Common myeloid progenitor, CD34-positive (primary cell): Measurements from ENCODE around the gene PTP4A1.

Experiments
- CTCF ChIA-PET: fragments of 350-600 bp; sonication (Branson Sonifier 250); formaldehyde crosslinking; loops from one replicate; lab custom pipeline; 2021; ENCODE audit warnings: antibody characterized with exemption; lab: Charles Lee
- POLR2A ChIA-PET: fragments of 350-600 bp; sonication (Branson Sonifier 250); formaldehyde crosslinking; loops from one replicate; lab custom pipeline; 2021; ENCODE audit warnings: antibody characterized with exemption; lab: Charles Lee
- DNase-seq, 3 donors: peaks; one replicate each; pipeline versions ENCODE4 v3.0.0 to v3.0.0-alpha.2; 2013
- H3K27ac ChIP-seq, 2 experiments: 1 replicate in 1 of 2; 2 replicates in 1 of 2; pipeline ENCODE4 v1.7.0; 2013; ENCODE audit warnings: inconsistent platforms in 2 of 2, low read length in 2 of 2, mild to moderate bottlenecking in 2 of 2, low read depth in 1 of 2, moderate library complexity in 1 of 2; ENCODE audit not compliant: severe bottlenecking in 2 of 2, insufficient read depth in 1 of 2, poor library complexity in 1 of 2
- H3K27me3 ChIP-seq, 5 experiments: replicated peaks in 2 of 5; 1 replicate in 3 of 5; 2 replicates in 2 of 5; pipeline versions ENCODE4 v1.6.1 to v1.7.0; 2013; ENCODE audit warnings: low read length in 4 of 5, mild to moderate bottlenecking in 2 of 5, moderate library complexity in 2 of 5, inconsistent platforms in 1 of 5; ENCODE audit not compliant: insufficient read depth in 5 of 5, control insufficient read depth in 4 of 5
- H3K36me3 ChIP-seq, 4 experiments: 1 replicate in 2 of 4; 2 replicates in 2 of 4; pipeline versions ENCODE4 v1.6.1 to v1.7.0; 2013; ENCODE audit warnings: low read length in 3 of 4, control low read depth in 1 of 4, mild to moderate bottlenecking in 1 of 4; ENCODE audit not compliant: control insufficient read depth in 4 of 4, insufficient read depth in 4 of 4
- H3K4me1 ChIP-seq, 4 experiments: 1 replicate in 3 of 4; 2 replicates in 1 of 4; pipeline versions ENCODE4 v1.6.1 to v1.7.1; 2013; ENCODE audit warnings: low read length in 3 of 4, mild to moderate bottlenecking in 3 of 4, control low read depth in 1 of 4, inconsistent platforms in 1 of 4, moderate library complexity in 1 of 4; ENCODE audit not compliant: control insufficient read depth in 4 of 4, insufficient read depth in 4 of 4; ENCODE audit errors: control extremely low read depth in 1 of 4
- H3K4me3 ChIP-seq, 7 experiments: 1 replicate in 4 of 7; 2 replicates in 3 of 7; pipeline versions ENCODE4 v1.5.1 to v1.7.0; 2013; ENCODE audit warnings: mild to moderate bottlenecking in 7 of 7, low read length in 6 of 7, moderate library complexity in 6 of 7, inconsistent platforms in 2 of 7, low read depth in 2 of 7, control low read depth in 1 of 7; ENCODE audit not compliant: insufficient read depth in 4 of 7, control insufficient read depth in 1 of 7; ENCODE audit errors: extremely low read depth in 1 of 7
- H3K9me3 ChIP-seq, 5 experiments: 1 replicate in 4 of 5; 2 replicates in 1 of 5; pipeline versions ENCODE4 v1.6.1 to v1.7.1; 2013; ENCODE audit warnings: low read length in 4 of 5, mild to moderate bottlenecking in 2 of 5, inconsistent platforms in 1 of 5, low read depth in 1 of 5, moderate library complexity in 1 of 5; ENCODE audit not compliant: control insufficient read depth in 4 of 5, insufficient read depth in 2 of 5; ENCODE audit errors: control extremely low read depth in 1 of 5
- WGBS: methylation state at CpG from one replicate; pipeline ENCODE4 v1.1.5; 2013; ENCODE audit not compliant: insufficient coverage; 5-methylcytosine and 5-hydroxymethylcytosine counted together

PTP4A1 gene

DNA sequence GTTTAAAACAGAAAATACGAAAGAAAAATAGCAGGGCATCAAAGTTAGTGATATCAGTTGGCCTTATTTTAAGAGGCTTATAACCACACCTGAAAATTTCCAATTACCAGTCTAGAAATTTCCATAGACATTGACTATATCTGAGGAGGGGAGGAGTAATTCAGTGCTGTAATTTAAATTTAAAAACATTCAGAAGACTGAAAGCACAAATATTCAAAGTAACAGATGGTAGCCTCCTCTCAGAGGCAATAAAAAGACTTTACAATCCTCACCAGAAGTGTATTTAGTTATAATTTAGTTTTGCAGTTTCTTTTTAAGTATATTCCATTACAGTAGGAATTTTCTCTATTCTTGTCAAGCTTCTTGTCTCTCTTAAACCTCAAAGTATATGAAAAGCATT, 18.4 kb upstream of the PTP4A1 start:
- no CpG with 5 or more reads among the region's 1 CpG for WGBS
- Histone ChIP-seq H3K4me3 (no peak overlapping the region), H3K27ac (no peak overlapping the region), H3K36me3 (no peaks in the 10 kb centered on the region), H3K27me3 (no peaks in the 10 kb centered on the region), H3K4me1 (no peaks in the 10 kb centered on the region), H3K9me3 (no peaks in the 10 kb centered on the region)
- no peak for DNase-seq
- ChIA-PET POLR2A (no interaction called here), CTCF (no interaction called here)

DNA sequence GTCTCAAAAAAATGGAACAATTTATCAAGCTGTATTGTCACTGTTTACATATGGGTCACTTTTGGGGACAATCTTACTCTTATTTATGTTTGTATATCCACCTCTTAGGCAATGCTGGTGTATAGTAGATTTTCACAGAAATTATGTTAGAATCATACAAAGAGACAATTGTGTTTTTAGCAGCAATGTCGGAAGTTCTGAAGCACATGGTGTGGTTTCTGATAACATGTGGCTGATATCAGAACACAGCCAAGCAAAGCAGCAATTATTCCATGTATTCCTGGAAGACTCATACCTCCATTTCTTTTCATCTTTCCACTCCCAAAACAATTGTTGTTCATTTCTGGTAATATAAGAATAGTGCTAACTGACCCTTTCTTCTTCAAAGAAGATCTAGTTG, 17.5 kb upstream of the PTP4A1 start:
- Histone ChIP-seq H3K4me1 (no peaks in the 10 kb centered on the region), H3K27ac (no peak overlapping the region), H3K27me3 (no peaks in the 10 kb centered on the region), H3K9me3 (no peaks in the 10 kb centered on the region), H3K4me3 (no peak overlapping the region), H3K36me3 (no peaks in the 10 kb centered on the region)
- WGBS: 100% methylated on average over 1 of the region's 1 CpG
- ChIA-PET CTCF (no interaction called here), POLR2A (no interaction called here)
- DNase-seq: no peak

DNA sequence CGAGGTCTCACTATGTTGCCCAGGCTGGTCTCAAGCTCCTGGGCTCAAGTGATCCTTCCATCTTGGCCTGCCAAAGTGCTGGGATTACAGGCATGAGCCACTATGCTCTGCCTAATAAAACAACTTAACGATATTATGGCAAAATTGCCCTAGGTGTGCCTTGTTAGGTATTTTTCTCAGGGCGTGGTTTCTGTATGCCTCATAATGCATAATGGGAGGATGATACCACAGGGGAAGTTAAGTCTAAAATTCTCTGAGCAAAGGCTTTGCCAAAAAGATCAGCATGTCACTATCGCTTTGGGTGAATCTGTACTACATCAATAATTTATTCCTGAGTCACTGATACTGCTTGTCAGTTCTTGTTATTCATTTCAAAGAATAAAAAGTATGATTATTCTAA, 15.9 kb upstream of the PTP4A1 start:
- Histone ChIP-seq H3K27ac (no peak overlapping the region), H3K9me3 (no peaks in the 10 kb centered on the region), H3K36me3 (no peaks in the 10 kb centered on the region), H3K27me3 (no peaks in the 10 kb centered on the region), H3K4me3 (no peak overlapping the region), H3K4me1 (no peaks in the 10 kb centered on the region)
- WGBS: 95% methylated on average over 3 of the region's 4 CpGs
- DNase-seq: no peak
- POLR2A ChIA-PET: no interaction called here
- CTCF ChIA-PET: no interaction called here

DNA sequence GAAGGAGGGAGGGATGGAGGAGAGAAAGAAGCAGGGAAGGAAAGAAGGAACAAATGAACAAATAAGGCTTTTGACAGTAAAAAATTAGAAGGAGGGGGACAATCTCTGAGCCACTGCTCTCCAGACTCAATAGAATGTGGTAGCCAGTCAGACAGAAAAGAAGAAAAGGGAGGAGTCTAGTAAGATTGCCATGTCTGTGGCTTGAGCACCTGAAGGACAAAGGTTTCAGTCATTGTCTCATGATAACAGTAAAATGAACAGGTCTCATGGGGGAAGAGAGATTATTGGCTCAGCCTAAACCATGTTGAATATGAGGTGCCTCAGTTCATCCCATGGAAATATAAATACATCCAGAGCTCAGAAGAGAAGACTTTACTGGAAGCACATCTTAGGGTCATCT, 14.0 kb upstream of the PTP4A1 start:
- POLR2A ChIA-PET: no interaction called here
- no peaks in the 10 kb centered on the region for H3K9me3 ChIP-seq
- H3K27me3 ChIP-seq: no peaks in the 10 kb centered on the region
- peaks cover 0 to 2% (median 0%) of the 10 kb centered on the region in 4 experiments for H3K4me1 ChIP-seq
- CTCF ChIA-PET: no interaction called here
- no peak for DNase-seq
- H3K36me3 ChIP-seq: no peaks in the 10 kb centered on the region
- no peak overlapping the region for H3K4me3 ChIP-seq
- no peak overlapping the region for H3K27ac ChIP-seq

DNA sequence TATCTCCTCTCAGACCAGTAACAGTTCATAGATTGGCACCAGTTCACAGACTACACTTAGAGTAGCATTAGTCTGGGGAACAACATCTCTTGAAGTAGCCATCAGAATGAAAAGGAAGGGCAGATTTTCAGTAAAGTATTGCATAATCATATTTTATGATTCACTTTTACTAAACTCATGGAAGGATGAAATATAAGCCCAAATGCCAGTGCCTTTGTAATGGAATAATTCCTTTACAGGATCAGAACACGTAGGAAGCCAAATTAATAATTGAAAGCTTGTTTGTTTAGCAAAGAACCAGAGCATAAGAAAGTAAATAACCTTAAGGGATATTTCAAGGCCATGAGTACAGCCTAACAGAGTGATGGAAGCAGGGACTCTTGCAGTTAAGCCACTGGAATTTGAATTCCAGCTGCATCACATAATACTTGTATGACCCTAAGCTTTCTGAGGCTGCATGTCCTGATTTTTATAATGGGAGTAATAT, 11.4 kb upstream of the PTP4A1 start:
- 100% methylated on average over 1 of the region's 1 CpG for WGBS

DNA sequence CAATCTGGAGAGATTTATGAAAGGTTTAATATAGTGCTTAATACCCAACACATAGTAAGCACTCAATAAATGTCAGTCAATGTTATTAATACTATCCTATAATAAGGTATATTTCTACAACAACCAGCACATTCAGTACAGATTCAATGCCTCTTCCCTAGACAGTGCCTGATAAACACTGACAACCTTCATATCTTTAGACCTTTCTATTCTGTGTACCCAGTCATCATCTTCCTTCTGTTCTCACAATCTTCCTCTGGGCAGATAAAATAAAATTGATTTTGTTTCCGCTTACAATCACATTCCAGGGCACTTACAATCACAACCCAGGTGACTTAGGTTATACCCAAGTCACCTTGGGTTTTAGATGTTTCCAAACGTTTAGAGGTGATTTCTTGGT, 11.0 kb upstream of the PTP4A1 start:
- H3K27me3 ChIP-seq: no peaks in the 10 kb centered on the region
- no peak overlapping the region for H3K27ac ChIP-seq
- POLR2A ChIA-PET: no interaction called here
- H3K9me3 ChIP-seq: no peaks in the 10 kb centered on the region
- H3K36me3 ChIP-seq: no peaks in the 10 kb centered on the region
- peaks cover 0 to 2% (median 0%) of the 10 kb centered on the region in 4 experiments for H3K4me1 ChIP-seq
- CTCF ChIA-PET: no interaction called here
- no peak for DNase-seq
- no peak overlapping the region for H3K4me3 ChIP-seq
- WGBS: 100% methylated on average over 1 of the region's 2 CpGs

More for the DNA sequence above, 11.4 kb upstream of the PTP4A1 start:
- Histone ChIP-seq H3K27ac (no peak overlapping the region), H3K4me1 (peaks cover 0 to 2% (median 0%) of the 10 kb centered on the region in 4 experiments), H3K36me3 (no peaks in the 10 kb centered on the region), H3K9me3 (no peaks in the 10 kb centered on the region), H3K4me3 (no peak overlapping the region), H3K27me3 (no peaks in the 10 kb centered on the region)
- CTCF ChIA-PET: no interaction called here
- no peak for DNase-seq
- POLR2A ChIA-PET: no interaction called here

DNA sequence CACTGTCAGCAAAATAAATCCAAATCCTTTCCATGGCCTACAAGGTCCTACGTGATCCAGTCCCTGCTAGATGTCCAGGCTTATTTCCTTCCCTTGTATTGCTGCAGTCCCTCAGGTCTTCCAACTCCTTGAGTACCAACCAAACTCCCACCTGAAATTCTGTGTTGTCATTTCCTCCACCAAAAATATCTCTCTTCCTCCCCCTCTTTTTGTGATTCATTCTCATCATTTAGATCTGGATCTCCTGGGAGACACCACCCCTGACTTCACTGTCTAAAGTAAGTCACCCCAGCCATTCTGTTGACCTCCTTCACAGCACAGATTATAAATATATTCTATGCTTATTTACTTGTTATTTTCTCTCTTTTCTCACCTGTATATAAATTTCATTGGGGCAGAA, 9.0 kb upstream of the PTP4A1 start:
- peaks cover 0 to 6% (median 0%) of the 10 kb centered on the region in 5 experiments for H3K9me3 ChIP-seq
- H3K4me3 ChIP-seq: no peak overlapping the region
- CTCF ChIA-PET: no interaction called here
- H3K36me3 ChIP-seq: no peaks in the 10 kb centered on the region
- 90% methylated on average over 1 of the region's 1 CpG for WGBS
- DNase-seq: no peak
- POLR2A ChIA-PET: no interaction called here
- peaks cover 0 to 2% (median 0%) of the 10 kb centered on the region in 4 experiments for H3K4me1 ChIP-seq
- no peaks in the 10 kb centered on the region for H3K27me3 ChIP-seq
- no peak overlapping the region for H3K27ac ChIP-seq
